ENCODE measurements around the gene HPD. TPM values are rescaled to one million over a fixed set of nuclear protein-coding genes. Genes with fewer than 3 reads are reported as not detected.

The HPD gene
- total and polyA plus RNA-seq, 2 donors (not counting 1 experiment from before 2014, with no cell fraction given) = 0.17 to 0.36 TPM

GRCh38 chr12:121843236-121843982 is 15.2 kb downstream of the HPD start:
- no peak overlapping the region for H2AFZ ChIP-seq (ENCODE audit: low read length)
- H3K9ac ChIP-seq (ENCODE audit: insufficient read depth, low read length) = no peak overlapping the region
- H4K20me1 ChIP-seq (ENCODE audit: control insufficient read depth, extremely low read depth, insufficient read depth, low read length) = no peaks in the 10 kb centered on the region
- no peaks in the 10 kb centered on the region for H3K9me3 ChIP-seq (ENCODE audit: control insufficient read depth, insufficient read depth, low read depth, low read length)
- H3K4me2 ChIP-seq (ENCODE audit: extremely low read depth, insufficient read depth, low read length) = no peak overlapping the region
- H3K27me3 ChIP-seq (ENCODE audit: control insufficient read depth, insufficient read depth, low read length) = no peaks in the 10 kb centered on the region
- DNase-seq (ENCODE audit: low read depth in 2 of 2) = no peak
- no peaks in the 10 kb centered on the region for H3K79me2 ChIP-seq (ENCODE audit: control insufficient read depth, insufficient read depth, low read length)
- no peaks in the 10 kb centered on the region for H3K36me3 ChIP-seq (ENCODE audit: control insufficient read depth, insufficient read depth, low read length)
- TF ChIP-seq EZH2 (IDR thresholded peaks at IDR 0.05; ENCODE audit: low read length, missing control alignments) (no peak), CTCF (conservative IDR thresholded peaks at IDR 0.05 in 1 of 2, IDR thresholded peaks at IDR 0.05 in 1 of 2; ENCODE audit: low read depth in 1 of 2, low read length in 2 of 2) (no peak)
- peaks cover 2% of the 10 kb centered on the region for H3K4me1 ChIP-seq (ENCODE audit: control insufficient read depth, extremely low read depth, insufficient read depth, low read length)
- no peak overlapping the region for H3K27ac ChIP-seq (ENCODE audit: insufficient read depth, low read length)
- H3K4me3 ChIP-seq (replicated peaks in 1 of 4; ENCODE audit: control extremely low read depth in 1 of 4, insufficient read depth in 1 of 4, low read depth in 3 of 4, low read length in 4 of 4) = no peak overlapping the region

- Histone ChIP-seq H3K4me3 (replicated peaks in 1 of 4; ENCODE audit: control extremely low read depth in 1 of 4, insufficient read depth in 1 of 4, low read depth in 3 of 4, low read length in 4 of 4) (peak overlapping the region; percentile 45 to 82 (median 71)), H4K20me1 (ENCODE audit: control insufficient read depth, extremely low read depth, insufficient read depth, low read length) (no peaks in the 10 kb centered on the region), H3K4me2 (ENCODE audit: extremely low read depth, insufficient read depth, low read length) (peak overlapping the region; percentile 97), H3K9ac (ENCODE audit: insufficient read depth, low read length) (no peak overlapping the region), H3K4me1 (ENCODE audit: control insufficient read depth, extremely low read depth, insufficient read depth, low read length) (peaks cover 2% of the 10 kb centered on the region), H3K9me3 (ENCODE audit: control insufficient read depth, insufficient read depth, low read depth, low read length) (no peaks in the 10 kb centered on the region), H3K27me3 (ENCODE audit: control insufficient read depth, insufficient read depth, low read length) (no peaks in the 10 kb centered on the region), H2AFZ (ENCODE audit: low read length) (peak overlapping the region; percentile 98), H3K36me3 (ENCODE audit: control insufficient read depth, insufficient read depth, low read length) (no peaks in the 10 kb centered on the region), H3K27ac (ENCODE audit: insufficient read depth, low read length) (no peak overlapping the region), H3K79me2 (ENCODE audit: control insufficient read depth, insufficient read depth, low read length) (no peaks in the 10 kb centered on the region)
- TF ChIP-seq EZH2 (IDR thresholded peaks at IDR 0.05; ENCODE audit: low read length, missing control alignments) (no peak), CTCF (conservative IDR thresholded peaks at IDR 0.05 in 1 of 2, IDR thresholded peaks at IDR 0.05 in 1 of 2; ENCODE audit: low read depth in 1 of 2, low read length in 2 of 2) (no peak)
- DNase-seq (ENCODE audit: low read depth in 2 of 2) = no peak
Observed at GRCh38 chr12:121839993-121840761, 18.5 kb downstream of the HPD start.

Data from fibroblast of lung (primary cell).